Transverse colon (tissue), 4 donors: ENCODE data around the gene TFB2M.

Source experiments
- POLR2A ChIP-seq: fragments of 450-650 bp; IDR thresholded peaks from one replicate; pipeline ENCODE4 v1.6.1; 2016; ENCODE audit warnings: antibody characterized with exemption, mild to moderate bottlenecking, moderate library complexity
- POLR2AphosphoS5 ChIP-seq, 3 donors: sonication (generic); formaldehyde crosslinking; IDR thresholded peaks; one replicate each; pipeline ENCODE4 v1.6.1; 2016; ENCODE audit warnings: antibody characterized with exemption in 3 of 3
- TF ChIP-seq, protein P1 (sequence below), 5 experiments: fragments of 200-600 bp in 3 of 5; fragments of 450-650 bp in 2 of 5; sonication (generic) in 3 of 5; IDR thresholded peaks; 1 replicate in 2 of 5; 2 replicates in 3 of 5; pipeline ENCODE4 v1.5.1; 2016 to 2017; ENCODE audit warnings: antibody characterized with exemption in 5 of 5, inconsistent platforms in 3 of 5, mild to moderate bottlenecking in 2 of 5, moderate library complexity in 1 of 5

DNA sequence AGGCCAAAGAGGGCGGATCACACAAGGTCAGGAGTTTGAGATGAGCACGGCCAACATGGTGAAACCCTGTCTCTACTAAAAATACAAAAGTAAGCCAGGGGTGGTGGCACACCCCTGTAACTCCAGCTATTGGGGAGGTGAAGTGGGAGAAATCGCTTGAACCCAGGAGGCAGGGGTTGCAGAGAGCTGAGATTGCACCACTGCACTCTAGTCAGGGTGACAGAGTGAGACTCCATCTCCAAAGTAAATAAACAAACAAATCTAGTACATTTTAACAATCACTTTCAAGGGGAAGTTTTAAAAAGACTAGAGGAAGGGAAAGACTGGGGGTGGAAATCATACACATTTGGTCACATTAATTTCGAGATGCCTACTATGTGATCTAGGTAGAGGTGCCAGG lies 6.8 kb downstream of the TFB2M start:
- TF ChIP-seq, protein P1, sequence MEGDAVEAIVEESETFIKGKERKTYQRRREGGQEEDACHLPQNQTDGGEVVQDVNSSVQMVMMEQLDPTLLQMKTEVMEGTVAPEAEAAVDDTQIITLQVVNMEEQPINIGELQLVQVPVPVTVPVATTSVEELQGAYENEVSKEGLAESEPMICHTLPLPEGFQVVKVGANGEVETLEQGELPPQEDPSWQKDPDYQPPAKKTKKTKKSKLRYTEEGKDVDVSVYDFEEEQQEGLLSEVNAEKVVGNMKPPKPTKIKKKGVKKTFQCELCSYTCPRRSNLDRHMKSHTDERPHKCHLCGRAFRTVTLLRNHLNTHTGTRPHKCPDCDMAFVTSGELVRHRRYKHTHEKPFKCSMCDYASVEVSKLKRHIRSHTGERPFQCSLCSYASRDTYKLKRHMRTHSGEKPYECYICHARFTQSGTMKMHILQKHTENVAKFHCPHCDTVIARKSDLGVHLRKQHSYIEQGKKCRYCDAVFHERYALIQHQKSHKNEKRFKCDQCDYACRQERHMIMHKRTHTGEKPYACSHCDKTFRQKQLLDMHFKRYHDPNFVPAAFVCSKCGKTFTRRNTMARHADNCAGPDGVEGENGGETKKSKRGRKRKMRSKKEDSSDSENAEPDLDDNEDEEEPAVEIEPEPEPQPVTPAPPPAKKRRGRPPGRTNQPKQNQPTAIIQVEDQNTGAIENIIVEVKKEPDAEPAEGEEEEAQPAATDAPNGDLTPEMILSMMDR (IDR thresholded peaks at IDR 0.05), result no peak
- no peak for TF ChIP-seq POLR2A
- no peak for TF ChIP-seq POLR2AphosphoS5 (IDR thresholded peaks at IDR 0.05)
